GM19043 (cell line): ENCODE measurements around the gene TBC1D28.
"Not testable (repeated sequence)": the region's sequence is repeated elsewhere in the genome, so short reads cannot be mapped to it uniquely, and the experiment has no call there.

Experiments
- ATAC-seq: cut with Tn5 transposase; IDR thresholded peaks from one replicate; pipeline ENCODE4 v1.9.1; 2021; ENCODE audit warnings: low read depth; ENCODE audit not compliant: unreplicated experiment

The TBC1D28 gene

GRCh38 chr17:18624862-18625501 is 19.2 kb downstream of the TBC1D28 start:
- ATAC-seq = not testable (repeated sequence)

DNA sequence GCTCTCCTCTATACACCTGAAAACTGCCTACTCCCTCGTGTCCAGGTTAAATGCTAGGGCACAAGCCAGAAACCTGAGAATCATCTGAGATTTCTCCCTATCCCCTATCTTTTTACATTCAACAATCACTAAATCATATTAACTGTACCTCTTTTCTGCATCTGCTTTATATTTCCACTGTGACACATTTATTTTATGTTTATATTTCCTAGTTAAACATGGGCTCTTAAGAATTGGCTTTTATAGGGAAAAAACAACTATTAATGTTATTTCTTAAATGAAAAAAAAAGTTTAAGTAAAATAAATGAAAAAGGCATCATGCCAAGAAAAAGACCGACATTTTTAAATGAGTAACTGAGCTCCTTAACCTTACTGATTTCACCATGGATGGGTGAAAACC is 26.6 kb downstream of the TBC1D28 start:
- not testable (repeated sequence) for ATAC-seq

GRCh38 chr17:18613016-18613415 is 31.2 kb downstream of the TBC1D28 start:
- not testable (repeated sequence) for ATAC-seq

GRCh38 chr17:18593138-18593537 is 51.1 kb downstream of the TBC1D28 start:
- not testable (repeated sequence) for ATAC-seq
